HEK293 (cell line): Measurements from ENCODE around the gene NXPH2.

Experiments used
- CTCF ChIP-seq: fragments of 450-650 bp; formaldehyde crosslinking; IDR thresholded peaks from 2 replicates; pipeline ENCODE4 v1.5.1; 2016; ENCODE audit warnings: missing biosample characterization, missing genetic modification characterization
- SP2 ChIP-seq: fragments of 450-650 bp; formaldehyde crosslinking; IDR thresholded peaks from 2 replicates; pipeline ENCODE4 v1.5.1; 2016; ENCODE audit warnings: missing biosample characterization, missing genetic modification characterization
- YY2 ChIP-seq: fragments of 450-650 bp; formaldehyde crosslinking; IDR thresholded peaks from 2 replicates; pipeline ENCODE4 v1.5.1; 2016; ENCODE audit warnings: missing biosample characterization, missing genetic modification characterization
- ZBTB7A ChIP-seq: fragments of 450-650 bp; formaldehyde crosslinking; IDR thresholded peaks from 2 replicates; pipeline ENCODE4 v1.5.1; 2016; ENCODE audit warnings: low read depth, missing biosample characterization, missing genetic modification characterization
- ZNF10 ChIP-seq: fragments of 450-650 bp; formaldehyde crosslinking; IDR thresholded peaks from 2 replicates; pipeline ENCODE4 v1.5.1; 2017; ENCODE audit warnings: missing biosample characterization, missing genetic modification characterization
- ZSCAN18 ChIP-seq: fragments of 450-650 bp; formaldehyde crosslinking; IDR thresholded peaks from 2 replicates; pipeline ENCODE4 v1.5.1; 2016; ENCODE audit warnings: missing biosample characterization, missing genetic modification characterization

GRCh38 chr2:138626148-138626547, 154.0 kb downstream of the NXPH2 start:
- TF ChIP-seq SP2 (no peak), ZNF10 (no peak), CTCF (tag by site-specific recombination) (no peak), ZBTB7A (tag by site-specific recombination) (no peak), ZSCAN18 (no peak), YY2 (tag by site-specific recombination) (no peak)
